22Rv1 (cell line): ENCODE measurements around the gene PRPF40A.
A peak's percentile ranks its signal among the peaks of the same experiment; 100 is the strongest.

Experiments used
- CTCF ChIP-seq: fragments of 450-650 bp; IDR thresholded peaks from 2 replicates; pipeline ENCODE4 v1.5.1; 2017; ENCODE audit warnings: mild to moderate bottlenecking
- ZFX ChIP-seq: fragments of 450-650 bp; IDR thresholded peaks from 2 replicates; pipeline ENCODE4 v1.6.1; 2017; ENCODE audit warnings: antibody characterized with exemption, borderline replicate concordance

GRCh38 chr2:152755029-152755428 lies 37.8 kb upstream of the PRPF40A start:
- peak; percentile 10; the same call in 1 of the 2 replicates for TF ChIP-seq CTCF
- no peak for TF ChIP-seq ZFX
